HG03342 (cell line): Measurements from ENCODE around the gene NEK9.
"Not testable (repeated sequence)": the region's sequence is repeated elsewhere in the genome, so short reads cannot be mapped to it uniquely, and the experiment has no call there.

Source experiments
- ATAC-seq: cut with Tn5 transposase; IDR thresholded peaks from one replicate; pipeline ENCODE4 v1.9.1; 2021; ENCODE audit warnings: mild to moderate bottlenecking, moderate library complexity; ENCODE audit not compliant: unreplicated experiment

The NEK9 gene

DNA sequence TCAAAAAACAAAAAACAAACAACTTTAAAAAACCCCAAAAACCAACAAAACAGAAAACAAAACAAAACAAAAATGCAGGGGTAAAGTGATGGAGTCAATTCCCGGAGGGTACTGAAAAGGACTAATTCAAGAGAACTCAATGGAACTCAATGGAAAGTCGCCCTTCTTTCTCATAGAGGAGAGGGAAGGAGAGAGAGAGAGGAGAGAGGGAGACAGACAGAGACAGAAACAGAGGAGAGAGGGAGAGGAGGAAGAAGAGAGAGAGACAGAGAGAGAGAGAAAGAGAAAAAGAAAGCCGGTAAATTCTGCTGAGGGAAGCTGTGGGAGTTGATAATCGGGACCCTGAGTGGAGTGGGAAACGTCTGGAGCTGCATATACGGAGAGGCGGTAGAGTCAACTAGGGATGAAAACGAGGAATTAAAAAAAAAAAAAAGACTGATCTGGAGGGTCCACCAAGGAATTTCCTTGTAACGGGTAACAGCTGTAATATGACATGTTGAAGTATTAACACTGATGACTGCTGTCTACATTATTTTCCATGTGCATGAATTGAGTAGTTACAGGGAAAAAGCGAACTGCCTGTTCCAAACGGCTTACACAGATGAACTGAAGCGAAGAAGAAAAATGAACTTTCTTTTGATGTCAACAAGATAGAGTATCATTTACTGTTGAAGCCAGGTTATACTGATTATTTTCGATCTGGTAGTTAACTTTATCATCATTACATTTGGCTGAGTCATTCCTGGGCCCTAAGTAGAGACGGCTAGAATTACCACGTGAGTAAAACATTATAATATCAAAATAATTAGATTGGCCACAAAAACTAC, 58.3 kb downstream of the NEK9 start:
- peak; percentile 1 for ATAC-seq

DNA sequence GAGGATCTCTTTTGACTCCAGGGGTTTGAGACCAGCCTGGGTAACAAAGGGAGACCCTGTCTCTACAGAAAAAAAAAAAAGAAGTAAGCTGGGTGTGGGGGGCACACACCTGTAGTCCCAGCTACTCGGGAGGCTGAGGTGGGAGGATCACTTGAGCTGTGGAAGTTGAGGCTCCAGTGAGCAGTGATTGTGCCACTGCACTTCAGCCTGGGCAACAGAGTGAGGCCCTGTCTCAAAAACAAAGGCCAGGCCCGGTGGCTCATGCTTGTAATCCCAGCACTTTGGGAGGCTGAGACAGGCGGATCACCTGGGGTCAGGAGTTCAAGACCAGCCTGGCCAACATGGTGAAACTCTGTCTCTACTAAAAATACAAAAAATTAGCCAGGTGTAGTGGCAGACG, 59.1 kb downstream of the NEK9 start:
- ATAC-seq = not testable (repeated sequence)

GRCh38 chr14:75067212-75067611, 59.6 kb downstream of the NEK9 start:
- ATAC-seq = no peak

GRCh38 chr14:75066691-75067090, 60.2 kb downstream of the NEK9 start:
- ATAC-seq = no peak

DNA sequence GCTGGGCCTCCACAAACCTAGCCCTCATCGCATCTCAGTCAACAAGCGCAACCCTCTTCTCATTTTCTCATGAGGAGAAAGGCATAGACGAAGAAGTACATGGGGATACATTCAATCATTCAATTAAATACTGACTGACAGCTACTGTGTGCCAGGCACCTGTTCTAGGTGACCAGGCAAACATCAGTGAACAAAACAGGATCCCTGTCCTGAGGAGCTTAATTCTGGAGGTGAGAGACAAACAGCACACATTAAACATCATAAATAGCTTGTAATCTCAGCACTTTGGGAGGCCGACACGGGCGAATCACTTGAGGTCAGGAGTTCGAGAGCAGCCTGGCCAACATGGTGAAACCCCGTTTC, 62.7 kb downstream of the NEK9 start:
- ATAC-seq = peak; percentile 12

- peak; percentile 95 for ATAC-seq
These were observed 63.2 kb downstream of the NEK9 start, which contains the start of gene ACYP1 for GRCh38 chr14:75063491-75064204. TSS of gene ACYP1 (minus strand) at chr14:75064024. CDS start at chr14:75063553, 471 bp downstream.

- ATAC-seq = no peak
These were observed 63.8 kb downstream of the NEK9 start for GRCh38 chr14:75063013-75063412.

DNA sequence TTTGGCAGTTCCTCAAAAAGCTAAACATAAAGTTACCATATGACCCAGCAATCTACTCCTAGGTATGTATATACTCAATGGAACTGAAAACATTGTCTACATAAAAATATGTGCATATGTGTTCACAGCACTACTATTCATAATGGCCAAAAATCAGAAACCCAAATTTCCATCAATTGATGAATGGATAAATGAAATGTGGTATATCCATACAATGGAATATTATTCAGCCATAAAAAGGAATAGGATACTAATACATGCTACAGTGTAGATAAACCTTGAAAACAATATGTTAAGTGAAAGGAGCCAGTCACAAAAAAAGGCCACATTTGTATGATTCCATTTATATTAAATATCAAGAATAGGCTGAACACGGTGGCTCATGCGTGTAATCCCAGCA, 66.4 kb downstream of the NEK9 start:
- ATAC-seq = no peak

GRCh38 chr14:75059642-75060041, 67.2 kb downstream of the NEK9 start:
- ATAC-seq = no peak

- no peak for ATAC-seq
These were observed 72.4 kb downstream of the NEK9 start for GRCh38 chr14:75054421-75054820.

- ATAC-seq = no peak
These were observed 73.2 kb downstream of the NEK9 start for GRCh38 chr14:75053396-75054291.

GRCh38 chr14:75051556-75051899, 75.3 kb downstream of the NEK9 start:
- ATAC-seq = no peak

DNA sequence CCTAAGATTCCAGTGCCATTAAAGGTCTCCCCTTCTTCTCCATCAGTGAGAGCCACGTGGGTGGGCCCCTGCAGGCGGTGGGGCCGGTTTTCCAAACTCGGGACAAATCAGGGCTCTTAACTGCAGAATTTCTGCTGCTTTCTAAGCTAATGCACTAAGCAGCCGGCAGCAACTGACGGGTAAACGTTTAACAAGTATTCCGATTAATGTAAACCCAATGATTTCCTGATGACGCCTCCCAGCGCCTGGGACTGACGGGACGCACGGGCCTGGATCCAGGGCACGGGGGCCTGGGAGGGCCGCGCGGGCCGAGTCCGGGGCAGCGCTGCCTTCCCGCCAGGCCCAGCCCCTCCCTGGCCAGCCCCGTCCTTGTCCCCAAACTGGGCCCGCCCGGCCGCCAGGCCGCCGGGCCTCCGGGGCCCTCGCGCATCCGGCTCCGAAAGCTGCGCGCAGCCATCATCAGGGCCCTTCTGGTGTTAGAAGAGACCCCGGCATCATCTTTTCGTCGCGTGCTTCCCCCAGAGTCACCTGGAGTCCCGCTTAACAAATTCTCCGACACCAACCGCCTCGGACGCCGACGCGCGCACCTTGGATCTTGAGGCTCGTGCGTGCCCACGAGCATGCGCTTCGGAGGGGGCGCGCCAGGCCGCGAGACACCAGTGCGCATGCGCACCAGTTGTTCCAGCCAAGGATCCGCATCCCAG, 75.8 kb downstream of the NEK9 start, which contains the start of gene MLH3:
MLH3 (minus strand) TSS at position 616 of the 704 bp plus-strand sequence. CDS start 1,812 bp downstream, outside the sequence.
- ATAC-seq = peak; percentile 61

GRCh38 chr14:75049731-75050201, 77.1 kb downstream of the NEK9 start:
- no peak for ATAC-seq

DNA sequence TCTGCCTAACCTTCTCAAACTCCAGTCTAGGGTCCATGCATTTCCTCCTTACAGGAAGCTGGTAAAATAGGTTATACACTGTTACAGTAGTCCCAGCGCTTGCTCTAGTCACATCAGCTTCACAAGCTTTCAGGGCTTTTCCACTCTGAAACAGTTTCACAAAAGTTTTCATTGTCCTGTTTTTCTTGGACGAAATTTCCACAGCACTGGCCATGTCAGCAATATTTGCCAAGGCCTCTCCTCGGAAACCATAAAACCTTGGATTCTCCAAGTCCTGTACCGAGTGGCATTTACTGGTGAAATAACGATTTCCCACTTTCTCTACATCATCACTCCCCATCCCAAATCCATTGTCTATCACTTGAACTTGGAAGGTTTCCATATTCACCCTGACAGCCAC, 77.7 kb downstream of the NEK9 start:
- no peak for ATAC-seq

- no peak for ATAC-seq
These were observed 78.7 kb downstream of the NEK9 start for GRCh38 chr14:75048101-75048500.

- no peak for ATAC-seq
These were observed 79.3 kb downstream of the NEK9 start for GRCh38 chr14:75047506-75047905.

DNA sequence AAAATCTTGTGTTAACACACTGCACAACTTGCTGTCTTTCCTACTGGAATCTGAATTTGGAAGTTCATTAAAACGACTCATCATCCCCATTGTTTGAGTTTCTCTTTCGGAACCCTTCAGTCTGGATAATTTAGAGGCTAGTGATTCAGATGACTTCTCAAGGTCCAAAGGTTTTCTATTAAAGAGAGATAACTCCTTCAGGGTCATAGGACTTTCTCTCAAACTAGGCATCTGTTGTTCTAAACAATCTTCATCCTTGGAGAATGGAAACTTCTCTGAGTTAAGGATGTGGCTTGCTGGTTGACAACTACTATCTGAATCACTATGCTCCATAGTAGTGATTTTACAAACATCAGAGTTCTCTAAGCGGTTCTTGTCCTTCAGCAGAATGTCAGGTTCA, 79.9 kb downstream of the NEK9 start:
- no peak for ATAC-seq

DNA sequence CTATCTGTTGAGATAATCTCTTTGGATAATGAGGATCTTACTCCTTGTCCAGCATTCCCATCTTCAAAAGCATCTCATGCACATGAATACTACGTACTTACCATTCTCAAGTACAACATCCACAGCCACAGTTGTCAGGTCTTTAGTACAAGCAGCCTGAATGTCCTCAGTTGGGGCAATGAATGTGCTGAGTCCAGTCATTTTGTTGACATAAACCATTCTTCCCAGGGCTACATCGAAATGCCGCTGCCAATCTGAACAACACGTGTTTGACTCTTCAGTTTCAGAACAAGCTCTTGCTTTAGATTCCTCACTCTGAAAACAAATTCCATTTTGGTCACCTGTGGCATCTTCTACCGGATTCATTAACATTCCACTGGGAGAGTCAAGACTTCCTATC, 80.6 kb downstream of the NEK9 start:
- ATAC-seq = no peak

GRCh38 chr14:75044752-75045151, 82.1 kb downstream of the NEK9 start:
- no peak for ATAC-seq
